A673 (cell line): ENCODE results near the gene KISS1. TPM values are rescaled to one million over a fixed set of nuclear protein-coding genes. Genes with fewer than 3 reads are reported as not detected.

Experiments used
- BruUV-seq: library from RNA; stranded (reverse); fragments of 400-500 nt; replicated peaks from 2 replicates; lab custom pipeline; 2021; lab: Mats Ljungman, UMichigan
- CTCF ChIA-PET: fragments of 300-600 bp; sonication (Branson Sonifier 250); formaldehyde crosslinking; loops from one replicate; lab custom pipeline; 2022; ENCODE audit warnings: antibody characterized with exemption; lab: Charles Lee
- POLR2A ChIA-PET: fragments of 300-600 bp; sonication (Branson Sonifier 250); formaldehyde crosslinking; loops from one replicate; lab custom pipeline; 2022; ENCODE audit warnings: antibody characterized with exemption; ENCODE audit not compliant: low non-redundant PET; lab: Charles Lee
- DNase-seq: peaks from one replicate; pipeline ENCODE4 v3.0.0-alpha.2; 2015; ENCODE audit warnings: low spot score
- H3K27ac ChIP-seq: fragments of 200-600 bp; sonication (generic); 2 replicates; pipeline ENCODE4 v1.5.1; 2016; ENCODE audit warnings: mixed run types, low read depth, mild to moderate bottlenecking, mixed read lengths, antibody characterized with exemption, low read length; ENCODE audit not compliant: poor library complexity, severe bottlenecking
- H3K27me3 ChIP-seq: fragments of 200-600 bp; sonication (generic); replicated peaks from 2 replicates; pipeline ENCODE4 v1.6.1; 2017; ENCODE audit warnings: mixed run types, low read depth, mild to moderate bottlenecking, mixed read lengths, antibody characterized with exemption, low read length; ENCODE audit not compliant: insufficient read depth, poor library complexity
- H3K36me3 ChIP-seq: fragments of 200-600 bp; sonication (generic); 2 replicates; pipeline ENCODE4 v1.6.1; 2016; ENCODE audit warnings: mixed run types, mild to moderate bottlenecking, mixed read lengths, antibody characterized with exemption, low read length; ENCODE audit not compliant: insufficient read depth, poor library complexity, severe bottlenecking
- H3K4me1 ChIP-seq: fragments of 200-600 bp; sonication (generic); 2 replicates; pipeline ENCODE4 v1.6.1; 2017; ENCODE audit warnings: mixed run types, mild to moderate bottlenecking, mixed read lengths, antibody characterized with exemption, low read length; ENCODE audit not compliant: insufficient read depth, poor library complexity, severe bottlenecking
- H3K4me3 ChIP-seq: fragments of 200-600 bp; sonication (generic); 2 replicates; pipeline ENCODE4 v1.5.1; 2016; ENCODE audit warnings: low read depth, mixed run types, mild to moderate bottlenecking, mixed read lengths, low read length; ENCODE audit not compliant: poor library complexity, severe bottlenecking
- H3K9me3 ChIP-seq: fragments of 200-600 bp; sonication (generic); 2 replicates; pipeline ENCODE4 v1.6.1; 2016; ENCODE audit warnings: mixed run types, low read depth, mild to moderate bottlenecking, mixed read lengths, antibody characterized with exemption, low read length; ENCODE audit not compliant: poor library complexity, severe bottlenecking
- CTCF ChIP-seq: fragments of 300-800, 200-600 bp; sonication (generic); conservative IDR thresholded peaks from 2 replicates; pipeline ENCODE4 v1.5.1; 2017; ENCODE audit warnings: low read depth, mild to moderate bottlenecking, antibody characterized with exemption, low read length, moderate library complexity, mixed read lengths
- EZH2 ChIP-seq: fragments of 200-600 bp; sonication (generic); IDR thresholded peaks from 2 replicates; pipeline ENCODE4 v1.6.1; 2017; ENCODE audit warnings: borderline replicate concordance, low read depth, mild to moderate bottlenecking, mixed read lengths, antibody characterized with exemption, low read length; ENCODE audit not compliant: poor library complexity, severe bottlenecking
- intact Hi-C: fragments of 100-400 bp; cut with micrococcal nuclease; formaldehyde crosslinking; loops from one replicate; pipeline ENCODE4 v1.10.0; 2022; ENCODE audit not compliant: unreplicated experiment
- total RNA-seq: library from RNA; stranded (reverse); gene quantifications from 2 replicates; pipeline ENCODE4 v1.2.3, GENCODE V29; 2021

The KISS1 gene
- total RNA-seq, 1 experiment from 2014 or later, result not detected

- no peak overlapping the region for H3K27ac ChIP-seq
- POLR2A ChIA-PET, result no interaction called here
- no peak for DNase-seq
- no peaks in the 10 kb centered on the region for H3K27me3 ChIP-seq
- peaks cover 14% of the 10 kb centered on the region for H3K4me1 ChIP-seq
- BruUV-seq, result no TSS peak
- CTCF ChIA-PET, result no interaction called here
- no peak for TF ChIP-seq EZH2
- no peak for TF ChIP-seq CTCF
- no peaks in the 10 kb centered on the region for H3K9me3 ChIP-seq
- H3K4me3 ChIP-seq, result no peak overlapping the region
- no peaks in the 10 kb centered on the region for H3K36me3 ChIP-seq
- intact Hi-C loops, result no loop called here
Measured at GRCh38 chr1:204194080-204194479, 2.2 kb downstream of the KISS1 start.

GRCh38 chr1:204192589-204193352 lies 3.5 kb downstream of the KISS1 start:
- peaks cover 14% of the 10 kb centered on the region for H3K4me1 ChIP-seq
- BruUV-seq, result no TSS peak
- ChIA-PET POLR2A (no interaction called here), CTCF (interaction anchor here (1.2 kb wide), 1 partner anchor 15 kb away, joined by 3 read pairs; no protein-coding TSS in a partner anchor)
- H3K9me3 ChIP-seq, result no peaks in the 10 kb centered on the region
- DNase-seq, result no peak
- no peak overlapping the region for H3K27ac ChIP-seq
- H3K4me3 ChIP-seq, result no peak overlapping the region
- H3K27me3 ChIP-seq, result peaks cover 9% of the 10 kb centered on the region
- no peaks in the 10 kb centered on the region for H3K36me3 ChIP-seq
- intact Hi-C loops, result no loop called here
- TF ChIP-seq EZH2 (no peak), CTCF (no peak)

GRCh38 chr1:204192046-204192445 lies 4.2 kb downstream of the KISS1 start:
- CTCF ChIA-PET, result interaction anchor here (1.2 kb wide), 1 partner anchor 15 kb away, joined by 3 read pairs; no protein-coding TSS in a partner anchor
- DNase-seq, result no peak
- no TSS peak for BruUV-seq
- H3K27me3 ChIP-seq, result peaks cover 16% of the 10 kb centered on the region
- no peak overlapping the region for H3K4me3 ChIP-seq
- TF ChIP-seq CTCF (no peak), EZH2 (no peak)
- no peaks in the 10 kb centered on the region for H3K36me3 ChIP-seq
- POLR2A ChIA-PET, result no interaction called here
- intact Hi-C loops, result no loop called here
- peaks cover 14% of the 10 kb centered on the region for H3K4me1 ChIP-seq
- no peak overlapping the region for H3K27ac ChIP-seq
- H3K9me3 ChIP-seq, result no peaks in the 10 kb centered on the region
